HFF-Myc (cell line): ENCODE measurements around the gene FBXL3.

ENCODE experiments used
- DNase-seq: peaks from one replicate; pipeline ENCODE4 v3.0.0-alpha.2; 2011; ENCODE audit warnings: low read depth; ENCODE audit errors: extremely low read depth
- H3K4me3 ChIP-seq: replicated peaks from 2 replicates; pipeline ENCODE4 v1.5.1; 2011; ENCODE audit warnings: low read depth, mild to moderate bottlenecking, control low read depth, low read length
- CTCF ChIP-seq: IDR thresholded peaks from 2 replicates; pipeline ENCODE4 v1.5.1; 2012; ENCODE audit warnings: mild to moderate bottlenecking, low read depth, low read length, control low read depth; ENCODE audit errors: missing control alignments

The FBXL3 gene

GRCh38 chr13:77040835-77041234 lies 13.9 kb upstream of the FBXL3 start:
- DNase-seq = no peak
- H3K4me3 ChIP-seq = no peak overlapping the region
- no peak for TF ChIP-seq CTCF

GRCh38 chr13:77040076-77040475 lies 13.1 kb upstream of the FBXL3 start:
- H3K4me3 ChIP-seq = no peak overlapping the region
- no peak for TF ChIP-seq CTCF
- DNase-seq = no peak

- no peak for TF ChIP-seq CTCF
- H3K4me3 ChIP-seq = no peak overlapping the region
- no peak for DNase-seq
Measured at GRCh38 chr13:77038907-77039480, 12.0 kb upstream of the FBXL3 start.

- H3K4me3 ChIP-seq = no peak overlapping the region
- no peak for TF ChIP-seq CTCF
- no peak for DNase-seq
Measured at GRCh38 chr13:77036279-77036678, 9.3 kb upstream of the FBXL3 start.

GRCh38 chr13:77034881-77035280 lies 7.9 kb upstream of the FBXL3 start:
- DNase-seq = no peak
- no peak for TF ChIP-seq CTCF
- no peak overlapping the region for H3K4me3 ChIP-seq

- DNase-seq = no peak
- H3K4me3 ChIP-seq = no peak overlapping the region
- no peak for TF ChIP-seq CTCF
Measured at GRCh38 chr13:77033717-77034302, 6.9 kb upstream of the FBXL3 start.
